ENCODE data around the gene SMIM9.

SMIM9 gene

GRCh38 chrX:154784149-154784995 lies 50.1 kb downstream of the SMIM9 start:
- DNase-seq (ENCODE audit: insufficient read length, low spot score) (no peak), FAIRE-seq (no peak)

DNA sequence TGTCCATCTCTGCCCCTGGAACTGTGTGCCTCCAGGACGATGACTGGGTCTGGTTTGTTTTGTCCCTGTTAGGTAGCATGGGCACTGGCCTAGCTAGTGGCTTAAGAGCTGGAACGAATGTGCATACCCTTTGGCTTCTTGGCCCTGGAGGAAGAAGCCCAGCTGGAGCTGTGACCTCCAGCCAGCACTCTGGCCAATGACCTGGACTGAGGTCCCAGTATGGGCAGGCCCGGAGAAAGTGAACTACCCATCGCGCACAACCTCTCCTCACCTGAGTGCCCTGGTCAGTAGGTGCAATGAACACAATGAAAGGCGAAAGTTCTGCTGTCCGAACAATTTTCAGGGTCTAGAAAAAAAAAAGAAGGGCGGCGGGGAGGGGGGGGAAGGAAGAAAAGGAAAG lies 53.5 kb downstream of the SMIM9 start:
- no peak for FAIRE-seq
- DNase-seq (ENCODE audit: insufficient read length, low spot score): no peak

DNA sequence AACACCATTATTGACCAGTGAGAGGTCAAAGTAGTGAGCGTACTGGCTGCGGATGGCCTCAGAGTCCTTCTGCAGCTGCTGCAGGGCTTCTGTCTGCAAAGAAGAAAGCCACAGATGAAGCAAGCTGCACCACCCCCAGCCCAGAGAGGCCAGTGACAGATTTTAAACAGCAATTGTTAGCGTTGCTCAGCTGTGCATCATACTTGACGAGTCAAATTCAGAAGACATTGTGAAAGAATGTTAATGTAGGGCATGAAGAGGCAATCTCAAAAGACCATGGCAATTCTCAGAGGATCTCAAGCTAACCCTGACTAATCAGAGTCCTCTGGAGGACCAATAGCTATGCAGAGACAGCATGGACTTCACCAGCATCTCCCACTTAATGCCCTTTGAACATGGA lies 55.2 kb downstream of the SMIM9 start:
- no peak for DNase-seq (ENCODE audit: insufficient read length, low spot score)
- FAIRE-seq: no peak

DNA sequence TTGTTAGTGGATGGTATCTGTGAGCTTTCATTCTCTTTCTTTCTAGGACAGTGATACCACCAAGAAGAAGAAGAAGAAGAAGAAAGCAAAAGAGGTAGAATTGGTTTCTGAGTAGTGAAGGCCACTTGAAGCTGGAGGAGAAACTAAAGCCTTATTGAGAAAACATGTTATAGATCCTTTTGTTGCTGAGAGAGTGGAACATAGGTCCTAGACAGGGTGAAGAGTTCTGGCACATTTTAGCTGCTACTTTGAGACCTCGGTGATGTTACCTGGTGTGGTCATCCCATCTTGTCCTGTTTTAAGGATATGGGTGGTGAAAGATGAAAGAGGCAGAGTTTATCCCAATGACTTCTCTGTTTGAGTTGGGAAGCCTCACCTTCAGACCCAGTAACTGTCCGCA lies 57.7 kb downstream of the SMIM9 start:
- no peak for FAIRE-seq
- DNase-seq (ENCODE audit: insufficient read length, low spot score): no peak

- DNase-seq (ENCODE audit: insufficient read length, low spot score): no peak
- no peak for FAIRE-seq
Measured at GRCh38 chrX:154775419-154776349, 58.8 kb downstream of the SMIM9 start.

DNA sequence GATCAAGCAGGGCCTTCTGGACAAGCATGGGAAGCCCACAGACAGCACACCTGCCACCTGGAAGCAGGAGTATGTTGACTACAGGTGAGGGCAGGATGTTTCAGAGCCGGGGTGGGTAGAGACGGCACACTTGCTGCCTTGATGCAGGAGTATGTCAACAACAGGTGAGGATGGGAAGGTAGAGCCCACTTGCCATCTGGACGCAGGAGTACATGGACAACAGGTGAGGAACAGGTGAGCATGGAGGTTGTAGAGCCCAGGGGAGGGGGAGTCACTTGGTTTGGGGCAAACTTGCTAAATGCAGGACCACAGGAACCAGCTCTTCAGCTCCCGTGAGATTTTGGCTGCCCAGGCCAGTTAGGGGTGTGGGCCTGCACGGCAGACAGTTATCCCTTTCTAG lies 59.8 kb downstream of the SMIM9 start:
- DNase-seq (ENCODE audit: insufficient read length, low spot score) (no peak), FAIRE-seq (no peak)

All from GM19239 (cell line).